ENCODE measurements around the gene CPSF4.
"Not testable (repeated sequence)": the region's sequence is repeated elsewhere in the genome, so short reads cannot be mapped to it uniquely, and the experiment has no call there.

The CPSF4 gene

DNA sequence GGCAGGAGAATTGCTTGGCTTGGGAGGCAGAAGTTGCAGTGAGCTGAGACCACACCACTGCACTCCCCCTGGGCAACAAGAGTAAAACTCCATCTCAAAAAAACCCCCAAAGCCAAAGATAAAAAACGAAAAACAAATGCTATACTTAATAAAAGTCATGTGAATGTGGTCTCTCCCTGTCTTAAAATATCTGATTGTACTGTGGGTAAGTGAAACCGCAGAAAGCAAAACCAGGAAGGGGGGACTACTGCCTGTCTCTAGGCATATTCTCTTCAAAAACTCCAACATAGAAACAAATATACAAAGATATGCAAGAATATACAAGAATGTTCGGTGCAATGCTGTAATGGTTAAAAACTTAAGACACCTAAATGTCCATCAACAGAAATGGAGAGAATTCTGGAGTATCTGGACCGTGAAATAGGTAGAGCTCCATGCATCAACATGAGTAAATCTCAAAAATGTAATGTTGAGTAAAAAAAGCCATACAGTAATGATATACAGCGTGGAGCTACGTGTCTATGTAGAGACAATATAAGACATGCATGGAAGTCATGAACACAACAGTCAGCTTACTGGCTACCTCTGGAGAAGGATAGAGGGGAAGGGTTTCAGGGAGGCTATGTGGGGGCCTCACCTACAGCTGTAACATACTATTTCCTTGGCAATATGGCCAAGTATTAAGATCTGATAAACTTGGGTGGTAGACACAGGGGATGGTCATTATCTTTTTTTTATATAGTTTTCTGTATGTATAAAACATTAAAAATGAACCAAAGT is 59.2 kb downstream of the CPSF4 start:
- no peak for DNase-seq

DNA sequence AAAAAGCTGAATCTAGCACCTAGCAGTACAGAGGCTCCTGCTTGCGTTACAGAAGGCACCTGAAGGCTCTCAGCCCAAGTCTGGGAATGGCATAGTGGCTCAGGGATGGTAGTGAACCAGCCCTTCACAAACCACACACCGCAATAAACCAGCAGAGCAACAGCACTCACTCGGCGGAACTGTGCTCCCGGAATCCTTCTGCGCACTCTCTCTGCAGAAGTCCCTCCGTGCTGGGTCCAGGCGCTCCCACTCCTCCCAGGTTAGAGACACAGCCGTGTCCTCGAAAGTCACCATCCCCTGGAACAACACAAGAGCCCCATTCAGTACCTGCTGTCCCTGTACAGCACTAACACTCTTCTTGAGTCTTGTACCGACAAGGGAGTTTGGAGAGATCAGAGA is 59.8 kb downstream of the CPSF4 start:
- no peak for DNase-seq

DNA sequence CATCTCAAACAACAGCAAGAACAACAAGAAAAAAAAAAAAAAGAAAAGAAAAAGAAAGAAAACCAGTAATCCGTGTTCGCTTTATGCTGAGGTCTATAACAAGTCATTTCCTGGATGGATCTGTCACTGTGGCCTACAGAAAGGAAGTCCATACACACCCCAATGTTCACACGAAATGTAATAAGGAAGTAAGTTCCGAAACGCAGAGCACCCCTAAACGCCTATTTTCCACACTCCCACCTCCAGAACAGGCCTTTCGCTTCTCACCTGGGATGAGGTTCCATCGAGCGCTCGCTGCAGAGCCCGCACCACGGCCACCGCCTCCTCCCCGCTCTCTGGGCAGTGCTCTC is 60.6 kb downstream of the CPSF4 start:
- DNase-seq, result no peak

DNA sequence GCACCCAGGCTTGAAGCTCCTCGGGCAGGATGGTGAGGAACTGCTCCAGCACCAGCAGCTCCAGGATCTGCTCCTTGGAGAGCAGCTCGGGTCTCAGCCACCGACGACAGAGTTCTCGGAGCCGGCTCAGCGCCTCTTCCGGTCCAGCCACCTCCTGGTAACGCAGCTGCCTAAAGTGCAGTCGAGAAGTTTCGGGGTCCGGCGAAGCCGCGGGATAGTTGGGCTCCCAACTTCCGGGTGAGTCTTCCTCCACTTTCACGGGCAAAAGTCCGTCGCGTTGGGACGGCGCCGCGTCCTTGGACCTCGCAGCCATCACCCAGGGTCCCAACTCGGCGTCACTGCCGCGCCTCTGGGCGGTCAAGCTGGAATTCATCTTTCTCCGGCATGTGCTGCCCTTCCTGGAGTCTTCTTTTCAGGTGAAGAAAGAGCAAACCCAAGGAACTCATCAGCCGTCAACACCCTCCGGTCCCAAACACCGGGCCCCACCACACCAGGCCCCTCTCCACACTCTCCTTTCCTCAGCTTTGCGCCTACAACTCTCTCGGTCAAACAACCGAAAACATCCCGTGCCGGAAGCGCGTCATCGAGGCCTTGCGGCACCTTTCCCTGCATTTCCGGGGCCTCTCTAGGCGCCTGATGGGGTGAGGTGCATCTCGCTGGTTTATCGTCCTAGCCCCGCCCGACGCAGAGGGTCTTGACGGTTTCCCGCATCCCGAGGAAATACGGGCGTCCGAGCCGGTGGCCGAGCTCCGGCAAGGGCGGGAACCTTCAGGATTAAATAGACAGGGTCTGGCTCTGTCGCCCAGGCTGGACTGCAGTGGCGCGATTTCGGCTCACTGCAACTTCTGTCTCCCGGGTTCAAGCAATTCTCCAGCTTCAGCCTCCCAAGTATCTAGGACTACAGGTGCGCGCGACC is 61.2 kb downstream of the CPSF4 start, which contains the start of gene ZNF394:
TSS of gene ZNF394 (minus strand) at position 561 of the 916 bp plus-strand sequence. CDS start at position 373, 188 bp downstream.
- peak; percentile 75 for DNase-seq

DNA sequence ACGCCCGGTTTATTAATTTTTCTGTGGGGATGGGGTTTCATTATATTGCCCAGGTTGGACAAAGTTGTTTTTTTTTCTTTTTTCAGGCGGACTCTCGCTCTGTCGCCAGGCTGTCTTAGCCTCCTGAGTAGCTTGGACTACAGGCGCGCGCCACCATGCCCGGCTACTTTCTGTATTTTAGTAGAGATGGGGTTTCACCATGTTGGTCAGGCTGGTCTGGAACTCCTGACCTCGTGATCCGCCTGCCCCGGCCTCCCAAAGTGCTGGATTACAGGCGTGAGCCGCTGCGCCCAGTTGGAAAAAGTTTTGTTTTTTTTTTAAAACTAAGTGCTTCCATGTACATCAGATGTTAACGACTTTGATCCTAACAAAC is 61.9 kb downstream of the CPSF4 start:
- no peak for DNase-seq

DNA sequence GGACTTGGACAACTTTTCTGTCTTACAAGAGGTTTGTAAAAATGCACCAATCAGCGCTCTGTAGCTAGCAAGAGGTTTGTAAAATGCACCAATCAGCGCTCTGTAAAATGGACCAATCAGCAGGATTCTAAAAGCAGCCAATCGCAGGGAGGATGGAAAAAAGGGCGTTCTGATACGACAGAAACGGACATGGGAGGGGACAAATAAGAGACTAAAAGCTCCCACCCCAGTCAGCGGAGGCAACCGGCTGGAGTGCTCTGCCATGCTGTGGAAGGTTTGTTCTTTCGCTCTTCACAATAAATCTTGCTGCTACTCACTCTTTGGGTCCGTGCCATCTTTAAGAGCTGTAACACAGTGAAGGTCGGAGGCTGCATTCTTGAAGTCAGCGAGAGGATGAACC is 62.5 kb downstream of the CPSF4 start:
- not testable (repeated sequence) for DNase-seq

DNA sequence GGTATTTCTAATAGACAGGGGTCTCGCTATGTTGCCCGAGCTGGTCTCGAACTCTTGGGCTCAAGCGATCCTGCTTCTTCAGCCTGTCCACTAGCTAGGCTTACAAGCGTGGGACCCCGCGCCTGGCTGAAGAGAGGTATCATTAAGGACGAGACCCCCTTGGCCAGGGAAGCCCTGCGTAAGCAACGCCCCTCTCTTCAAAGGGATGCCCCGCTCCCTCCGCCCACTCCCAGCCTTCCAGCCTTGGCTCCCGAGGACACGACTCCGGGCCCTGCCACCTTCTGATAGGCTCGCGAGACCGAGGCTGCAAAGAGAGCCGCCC is 65.5 kb downstream of the CPSF4 start:
- DNase-seq, result peak; percentile 83

DNA sequence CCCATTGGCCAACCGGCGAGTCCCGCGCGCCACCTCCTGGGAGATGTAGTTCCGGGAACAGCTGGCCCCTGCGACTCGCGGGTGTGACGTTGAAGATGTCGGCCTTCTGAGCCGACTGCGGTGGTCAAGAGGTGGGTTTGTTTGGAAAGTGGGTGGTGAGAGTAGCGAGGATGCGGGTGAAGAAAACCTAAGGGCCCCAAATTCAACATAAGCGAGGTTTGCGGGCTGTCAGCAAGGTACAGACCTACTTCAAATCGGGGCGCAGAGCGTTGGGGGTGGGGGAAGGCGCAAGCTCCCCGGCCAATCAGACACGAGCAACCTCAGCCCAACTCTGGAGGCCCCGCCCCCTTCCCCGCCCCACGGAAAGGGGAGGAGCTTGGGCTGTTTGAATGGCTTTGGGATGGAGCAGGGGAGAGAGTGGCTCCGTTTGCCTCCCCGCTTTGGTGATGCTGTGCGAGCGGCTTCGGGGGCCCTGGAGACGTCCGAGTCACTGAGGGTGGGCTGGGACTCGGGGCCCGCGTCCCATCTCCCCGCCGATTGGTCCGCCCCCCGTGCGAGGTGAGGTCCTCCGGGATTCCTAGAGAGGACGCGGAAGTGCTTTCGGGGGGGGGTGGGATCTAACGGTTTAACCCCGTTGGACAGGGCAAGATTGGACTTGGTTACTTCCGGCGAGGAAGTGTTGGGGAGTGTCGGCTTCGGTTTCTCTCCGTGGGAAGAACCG is 66.0 kb downstream of the CPSF4 start, which contains the start of gene ZKSCAN5:
TSS of gene ZKSCAN5 (plus strand) at position 60 of the 721 bp plus-strand sequence. CDS start 1,383 bp downstream, outside the sequence.
- peak; percentile 69 for DNase-seq

DNA sequence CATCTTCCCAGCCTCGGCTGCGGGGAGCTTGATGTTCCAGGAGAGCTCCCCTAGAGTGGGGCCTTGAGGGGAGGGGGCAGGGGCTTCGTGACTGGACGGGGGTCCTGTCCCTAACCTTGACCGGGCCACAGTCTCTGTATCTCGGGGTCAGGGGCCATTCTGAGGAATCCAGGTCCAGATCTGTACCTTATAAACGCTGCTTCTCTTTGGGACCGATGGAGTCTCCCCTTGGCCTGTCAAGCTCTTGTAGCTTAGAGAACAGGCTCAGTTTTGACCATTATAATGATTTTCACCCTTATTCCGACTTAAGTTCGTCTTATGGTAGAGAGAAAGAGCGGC is 66.5 kb downstream of the CPSF4 start:
- DNase-seq, result no peak

Measured in 8988T (cell line).